Uterus (tissue), 2 donors: ENCODE results near the gene TMEM235.

Experiments
- CTCF ChIP-seq, 4 experiments: fragments of 200-600 bp in 2 of 4; fragments of 450-650 bp in 2 of 4; sonication (generic) in 2 of 4; IDR thresholded peaks; one replicate each; pipeline ENCODE4 v1.5.1; 2016 to 2019; ENCODE audit warnings: antibody characterized with exemption in 4 of 4, mild to moderate bottlenecking in 2 of 4, moderate library complexity in 1 of 4
- POLR2A ChIP-seq, 2 donors: fragments of 450-650 bp; IDR thresholded peaks; one replicate each; pipeline ENCODE4 v1.6.1; 2016; ENCODE audit warnings: antibody characterized with exemption in 2 of 2, mild to moderate bottlenecking in 1 of 2, moderate library complexity in 1 of 2

GRCh38 chr17:78273813-78274212, 42.4 kb downstream of the TMEM235 start:
- no peak for TF ChIP-seq CTCF (IDR thresholded peaks at IDR 0.05)
- no peak for TF ChIP-seq POLR2A (IDR thresholded peaks at IDR 0.05)
